Mucosa of rectum (tissue), 2 donors: ENCODE data around the gene ZNF836.
"Not testable (repeated sequence)": the region's sequence is repeated elsewhere in the genome, so short reads cannot be mapped to it uniquely, and the experiment has no call there.

ENCODE experiments used
- H3K27ac ChIP-seq, 2 donors: one replicate each; pipeline ENCODE4 v1.7.0; 2013; ENCODE audit warnings: inconsistent platforms in 2 of 2, low read depth in 2 of 2, low read length in 2 of 2
- H3K27me3 ChIP-seq, 2 donors: one replicate each; pipeline ENCODE4 v1.7.0; 2013; ENCODE audit warnings: low read length in 2 of 2; ENCODE audit not compliant: control insufficient read depth in 2 of 2, insufficient read depth in 2 of 2
- H3K36me3 ChIP-seq, 2 donors: one replicate each; pipeline ENCODE4 v1.7.0; 2013; ENCODE audit warnings: low read length in 2 of 2; ENCODE audit not compliant: control insufficient read depth in 2 of 2, insufficient read depth in 2 of 2
- H3K4me1 ChIP-seq, 2 donors: one replicate each; pipeline ENCODE4 v1.7.0; 2013; ENCODE audit warnings: low read length in 2 of 2, mild to moderate bottlenecking in 1 of 2; ENCODE audit not compliant: control insufficient read depth in 2 of 2, insufficient read depth in 2 of 2
- H3K4me3 ChIP-seq, 2 donors: one replicate each; pipeline ENCODE4 v1.7.0; 2013; ENCODE audit warnings: low read length in 2 of 2
- H3K9ac ChIP-seq, 2 donors: one replicate each; pipeline ENCODE4 v1.7.0; 2013; ENCODE audit warnings: low read length in 2 of 2, low read depth in 1 of 2, mild to moderate bottlenecking in 1 of 2
- H3K9me3 ChIP-seq, 2 donors: one replicate each; pipeline ENCODE4 v1.7.0; 2013; ENCODE audit warnings: low read length in 2 of 2; ENCODE audit not compliant: control insufficient read depth in 2 of 2
- donor health status: healthy.
- donor health status: Normal muscosa, but diverticular disease.

ZNF836 gene

DNA sequence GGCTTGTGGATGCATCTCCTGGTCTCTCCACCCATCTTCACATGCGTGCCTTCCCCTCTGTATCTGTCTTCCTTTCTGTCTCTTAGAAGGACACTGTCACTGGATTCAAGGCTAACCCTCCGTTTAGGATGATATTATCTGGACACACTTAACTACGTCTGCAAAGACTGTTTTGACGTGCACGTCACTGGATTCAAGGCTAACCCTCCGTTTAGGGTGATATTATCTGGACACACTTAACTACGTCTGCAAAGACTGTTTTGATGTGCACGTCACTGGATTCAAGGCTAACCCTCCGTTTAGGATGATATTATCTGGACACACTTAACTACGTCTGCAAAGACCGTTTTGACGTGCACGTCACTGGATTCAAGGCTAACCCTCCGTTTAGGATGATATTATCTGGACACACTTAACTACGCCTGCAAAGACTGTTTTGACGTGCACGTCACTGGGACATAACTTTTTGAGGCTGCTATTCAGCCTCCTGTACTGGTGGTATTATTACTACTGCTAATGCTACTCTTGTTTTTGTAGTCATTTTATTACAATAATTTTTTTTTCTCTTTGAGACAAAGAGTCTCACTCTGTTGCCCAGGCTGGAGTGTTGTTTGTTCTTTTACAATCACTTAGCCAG lies 29.5 kb upstream of the ZNF836 start:
- H3K36me3 ChIP-seq = peaks cover 68 to 82% of the 10 kb centered on the region in 2 donors
- not testable (repeated sequence) for H3K27me3 ChIP-seq, H3K4me3 ChIP-seq, H3K9me3 ChIP-seq, H3K4me1 ChIP-seq, H3K27ac ChIP-seq, H3K9ac ChIP-seq

DNA sequence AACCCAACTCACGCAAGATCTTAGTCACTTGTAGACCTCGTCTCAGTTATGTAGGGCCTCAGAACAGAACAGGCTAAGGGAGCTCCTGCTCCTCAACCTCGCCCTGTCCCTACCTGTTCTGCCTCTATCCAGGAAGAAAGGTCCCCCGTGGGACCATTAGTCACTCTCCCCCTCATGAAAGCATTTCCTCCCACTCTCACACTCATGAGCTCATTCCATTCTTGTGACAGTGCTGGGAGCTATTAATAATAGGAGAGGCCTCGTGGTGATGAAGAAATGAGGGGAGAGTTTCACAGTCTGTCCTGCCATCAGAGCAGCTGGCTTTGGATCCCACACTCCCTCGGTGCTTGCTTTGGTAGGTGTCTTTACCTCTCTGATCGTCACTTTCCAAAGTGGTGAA lies 28.6 kb upstream of the ZNF836 start:
- Histone ChIP-seq H3K4me3 (no peak overlapping the region), H3K27ac (no peak overlapping the region), H3K36me3 (peaks cover 67 to 82% of the 10 kb centered on the region in 2 donors), H3K27me3 (no peaks in the 10 kb centered on the region), H3K9me3 (no peaks in the 10 kb centered on the region), H3K4me1 (no peaks in the 10 kb centered on the region), H3K9ac (no peak overlapping the region)

DNA sequence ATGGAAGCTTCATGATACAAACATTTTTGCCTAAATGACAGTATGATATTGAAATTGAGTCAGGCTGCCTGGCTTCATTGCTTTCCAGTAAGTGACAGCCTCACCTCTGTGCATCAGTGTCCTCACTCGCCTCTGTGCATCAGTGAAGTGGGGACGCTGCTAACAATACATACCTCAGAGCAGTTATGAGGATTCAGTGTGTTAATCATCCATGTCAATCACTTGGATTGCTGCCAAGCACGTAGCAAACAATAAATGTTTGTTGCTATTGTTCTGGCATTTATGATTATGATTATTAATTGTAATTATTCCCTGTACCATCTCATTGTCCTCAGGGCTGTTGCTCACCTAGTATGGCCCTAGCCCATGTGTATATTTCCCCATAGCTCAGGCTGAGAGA lies 27.3 kb upstream of the ZNF836 start:
- no peaks in the 10 kb centered on the region for H3K4me1 ChIP-seq
- H3K36me3 ChIP-seq = peaks cover 59 to 71% of the 10 kb centered on the region in 2 donors
- no peak overlapping the region for H3K4me3 ChIP-seq
- H3K9me3 ChIP-seq = no peaks in the 10 kb centered on the region
- H3K9ac ChIP-seq = no peak overlapping the region
- no peak overlapping the region for H3K27ac ChIP-seq
- no peaks in the 10 kb centered on the region for H3K27me3 ChIP-seq

DNA sequence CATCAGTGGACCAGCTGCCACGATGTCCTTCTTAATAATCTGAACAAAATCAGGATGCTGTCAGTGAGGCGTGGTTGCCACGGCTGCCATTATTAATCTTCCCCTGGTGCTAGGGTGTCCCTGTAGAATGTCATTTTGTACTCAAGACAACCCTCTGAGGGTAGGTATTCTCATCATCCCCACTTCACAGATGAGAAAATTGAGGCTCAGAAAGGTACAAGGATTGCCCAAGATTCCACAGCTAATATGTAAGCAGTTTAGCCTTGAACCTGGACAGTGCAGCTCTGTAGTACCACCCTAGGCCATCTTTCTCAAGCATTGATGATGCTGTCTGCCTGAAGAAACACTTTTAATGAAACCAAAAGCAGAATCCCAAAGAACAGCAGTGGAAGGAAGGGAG lies 26.5 kb upstream of the ZNF836 start:
- Histone ChIP-seq H3K27ac (no peak overlapping the region), H3K4me3 (no peak overlapping the region), H3K4me1 (peaks cover under 1 to 3% of the 10 kb centered on the region in 2 donors), H3K27me3 (no peaks in the 10 kb centered on the region), H3K9me3 (no peaks in the 10 kb centered on the region), H3K36me3 (peaks cover 58 to 71% of the 10 kb centered on the region in 2 donors), H3K9ac (no peak overlapping the region)

DNA sequence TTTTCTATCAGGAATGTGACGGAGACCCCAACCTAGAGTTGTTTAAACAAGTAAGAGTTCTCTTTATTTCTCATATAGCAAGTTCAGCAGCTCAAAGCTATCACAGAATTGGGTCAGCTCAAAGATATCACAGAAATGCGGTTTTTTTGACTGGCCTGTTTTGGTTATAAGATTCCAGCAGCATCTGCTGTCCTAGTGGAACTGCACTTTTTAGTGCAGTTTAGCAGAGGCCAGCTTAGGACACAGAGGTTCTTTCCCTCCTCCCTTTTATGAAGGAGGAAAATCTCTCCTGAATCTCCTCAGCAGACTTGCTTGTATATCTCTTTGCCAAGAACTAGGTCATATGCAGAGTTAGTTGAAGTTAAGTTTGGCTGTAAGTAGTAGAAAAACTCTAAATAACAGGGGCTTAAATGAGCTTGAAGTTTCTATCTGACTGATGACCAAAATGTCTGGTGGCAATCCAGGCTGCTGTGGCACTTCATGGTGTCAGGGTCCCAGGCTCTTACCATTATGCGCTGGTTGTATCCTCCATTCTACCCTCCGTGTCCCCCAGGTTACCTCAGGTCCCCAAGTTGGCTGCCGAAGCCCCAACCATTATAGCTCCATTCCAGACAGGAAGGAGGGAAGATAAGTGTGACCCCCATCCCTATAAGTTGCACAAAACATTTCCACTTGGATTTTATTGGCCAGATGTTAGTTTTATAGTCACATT lies 25.0 kb upstream of the ZNF836 start:
- Histone ChIP-seq H3K9ac (no peak overlapping the region), H3K4me3 (no peak overlapping the region), H3K27me3 (no peaks in the 10 kb centered on the region), H3K36me3 (peaks cover 43 to 59% of the 10 kb centered on the region in 2 donors), H3K27ac (no peak overlapping the region), H3K4me1 (peaks cover 16 to 17% of the 10 kb centered on the region in 2 donors), H3K9me3 (no peaks in the 10 kb centered on the region)

DNA sequence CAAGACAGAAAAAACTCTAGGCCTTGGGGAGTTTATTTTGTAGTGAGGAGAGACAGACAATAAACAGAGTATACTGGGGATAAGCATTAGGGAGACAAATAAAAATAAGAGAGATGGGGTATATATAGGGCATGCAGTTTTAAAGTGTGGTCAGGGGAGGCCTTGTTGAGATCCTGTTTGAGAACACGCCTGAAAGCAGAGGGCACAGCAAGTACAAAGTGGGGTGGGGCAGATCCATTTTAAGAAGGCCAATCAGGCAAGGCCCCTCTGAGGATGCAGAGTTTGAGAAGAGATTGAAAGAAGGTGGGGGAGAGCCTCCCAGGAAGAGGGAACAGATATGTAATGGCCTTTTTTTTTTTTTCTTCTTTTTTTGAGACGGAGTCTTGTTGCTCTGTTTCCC lies 20.5 kb upstream of the ZNF836 start:
- H3K4me1 ChIP-seq = peaks cover 26 to 31% of the 10 kb centered on the region in 2 donors
- H3K9me3 ChIP-seq = no peaks in the 10 kb centered on the region
- peak overlapping the region; percentile 6 to 42 for H3K9ac ChIP-seq
- H3K27me3 ChIP-seq = no peaks in the 10 kb centered on the region
- peak overlapping the region; percentile 26 to 42 for H3K27ac ChIP-seq
- peak overlapping the region in 1 of 2 donors; percentile 83 for H3K4me3 ChIP-seq
- peaks cover 28% of the 10 kb centered on the region in 2 donors for H3K36me3 ChIP-seq

DNA sequence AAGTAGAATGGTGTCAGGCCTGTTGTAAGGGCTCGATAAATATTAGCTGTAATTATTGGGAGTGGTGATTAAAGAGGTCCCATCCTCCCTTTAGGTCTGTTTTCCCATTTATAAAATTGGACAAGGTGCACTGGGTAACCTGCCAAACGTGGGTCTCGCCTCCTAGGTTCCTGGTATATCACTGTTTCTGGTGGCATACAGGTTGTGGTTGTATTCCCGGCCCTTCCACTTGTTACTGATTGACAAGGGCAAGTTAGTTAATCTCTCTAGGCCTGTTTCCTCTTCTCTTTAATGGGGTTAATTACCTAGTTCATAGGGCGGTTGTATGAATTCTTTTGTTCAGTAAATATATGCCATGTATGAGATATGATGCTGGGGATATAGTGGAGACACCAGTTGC lies 20.0 kb upstream of the ZNF836 start:
- Histone ChIP-seq H3K4me1 (peaks cover 26 to 31% of the 10 kb centered on the region in 2 donors), H3K27me3 (no peaks in the 10 kb centered on the region), H3K4me3 (peak overlapping the region; percentile 83 to 98), H3K36me3 (peaks cover 24 to 25% of the 10 kb centered on the region in 2 donors), H3K27ac (peak overlapping the region; percentile 99 to 100), H3K9ac (peak overlapping the region; percentile 96 to 98), H3K9me3 (no peaks in the 10 kb centered on the region)

DNA sequence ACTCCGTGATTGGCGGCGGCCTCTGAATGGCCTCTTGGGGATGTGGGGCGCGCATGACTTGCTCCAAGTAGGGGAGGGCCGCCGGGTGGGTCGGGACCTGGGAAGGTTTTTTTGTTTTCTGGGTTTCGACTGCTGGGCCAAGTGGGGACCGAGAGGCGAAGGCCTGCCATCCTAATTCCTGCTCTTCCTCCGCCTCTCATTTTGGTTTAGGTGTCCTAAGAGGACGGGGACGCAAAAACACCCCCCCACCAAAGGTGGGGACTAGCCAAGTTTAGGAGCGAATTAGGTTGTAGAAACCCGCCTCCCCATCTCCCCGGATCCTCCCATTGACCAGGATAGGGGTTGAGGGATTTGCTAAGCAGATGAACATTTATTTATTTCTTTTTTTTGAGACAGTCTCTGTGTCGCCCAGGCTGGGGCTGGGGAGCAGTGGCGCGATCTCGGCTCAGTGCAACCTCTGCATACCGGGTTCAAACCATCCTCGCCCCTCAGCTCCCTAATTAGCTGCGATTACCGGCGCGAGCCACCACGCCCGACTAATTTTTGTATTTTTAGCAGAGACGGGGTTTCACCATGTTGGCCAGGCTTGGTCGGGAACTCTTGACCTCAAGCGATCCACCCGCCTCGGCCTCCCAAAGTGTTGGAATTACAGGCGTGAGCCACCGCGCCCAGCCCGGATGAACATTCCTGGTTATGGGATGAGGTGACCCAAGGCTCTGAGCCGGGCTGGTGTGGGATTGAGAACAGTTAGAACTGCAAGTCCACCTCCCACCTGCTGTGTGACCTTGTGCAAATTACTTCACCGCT lies 19.3 kb upstream of the ZNF836 start:
- Histone ChIP-seq H3K9ac (peak overlapping the region; percentile 96 to 98), H3K36me3 (peaks cover 17 to 19% of the 10 kb centered on the region in 2 donors), H3K27ac (peak overlapping the region; percentile 99 to 100), H3K4me3 (peak overlapping the region; percentile 83 to 98), H3K9me3 (no peaks in the 10 kb centered on the region), H3K4me1 (peaks cover 26 to 31% of the 10 kb centered on the region in 2 donors), H3K27me3 (no peaks in the 10 kb centered on the region)

DNA sequence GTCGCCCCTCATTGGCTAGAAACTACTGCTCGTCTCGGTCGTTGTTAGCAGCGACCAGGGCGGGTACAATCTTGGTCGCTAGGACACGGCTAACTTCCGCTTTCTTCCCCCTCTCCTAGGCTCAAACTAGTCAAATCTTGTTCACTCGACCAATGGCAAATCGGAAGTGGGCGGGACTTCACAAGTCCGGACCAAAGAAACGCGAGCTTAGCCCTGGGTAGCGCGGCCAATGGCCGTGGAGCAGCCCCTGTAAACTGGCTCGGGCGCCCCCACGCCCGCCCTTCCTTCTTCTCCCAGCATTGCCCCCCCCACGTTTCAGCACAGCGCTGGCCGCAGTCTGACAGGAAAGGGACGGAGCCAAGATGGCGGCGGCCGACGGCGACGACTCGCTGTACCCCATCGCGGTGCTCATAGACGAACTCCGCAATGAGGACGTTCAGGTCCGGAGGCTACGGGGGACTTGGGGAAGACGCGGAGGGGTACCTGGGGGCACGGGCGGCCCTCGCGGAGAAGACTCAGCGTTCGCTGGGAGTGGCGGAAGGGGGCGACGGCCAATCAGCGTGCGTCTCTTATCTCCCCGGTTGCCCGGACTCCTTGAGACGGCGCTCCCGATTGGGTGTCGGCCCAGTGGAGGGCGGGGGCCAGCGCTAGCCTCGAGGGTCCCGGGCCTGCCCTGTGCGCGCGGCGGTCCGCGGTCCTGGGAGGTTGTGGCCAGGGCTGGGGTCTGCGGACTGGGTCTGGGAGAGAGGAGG lies 18.5 kb upstream of the ZNF836 start, which contains the start of gene PPP2R1A:
TSS of gene PPP2R1A (plus strand) at position 318 of the 752 bp plus-strand sequence. CDS start at position 363, 45 bp downstream.
- Histone ChIP-seq H3K36me3 (peaks cover 10 to 12% of the 10 kb centered on the region in 2 donors), H3K9ac (peak within 1 kb of the TSS; percentile 96 to 98), H3K4me3 (peak within 1 kb of the TSS; percentile 83 to 98), H3K4me1 (peaks cover 26 to 31% of the 10 kb centered on the region in 2 donors), H3K9me3 (no peaks in the 10 kb centered on the region), H3K27ac (peak within 1 kb of the TSS; percentile 99 to 100), H3K27me3 (no peaks in the 10 kb centered on the region)
